ENCODE measurements around the gene VWF.
"Not testable (repeated sequence)": the region's sequence is repeated elsewhere in the genome, so short reads cannot be mapped to it uniquely, and the experiment has no call there.

Gene VWF

DNA sequence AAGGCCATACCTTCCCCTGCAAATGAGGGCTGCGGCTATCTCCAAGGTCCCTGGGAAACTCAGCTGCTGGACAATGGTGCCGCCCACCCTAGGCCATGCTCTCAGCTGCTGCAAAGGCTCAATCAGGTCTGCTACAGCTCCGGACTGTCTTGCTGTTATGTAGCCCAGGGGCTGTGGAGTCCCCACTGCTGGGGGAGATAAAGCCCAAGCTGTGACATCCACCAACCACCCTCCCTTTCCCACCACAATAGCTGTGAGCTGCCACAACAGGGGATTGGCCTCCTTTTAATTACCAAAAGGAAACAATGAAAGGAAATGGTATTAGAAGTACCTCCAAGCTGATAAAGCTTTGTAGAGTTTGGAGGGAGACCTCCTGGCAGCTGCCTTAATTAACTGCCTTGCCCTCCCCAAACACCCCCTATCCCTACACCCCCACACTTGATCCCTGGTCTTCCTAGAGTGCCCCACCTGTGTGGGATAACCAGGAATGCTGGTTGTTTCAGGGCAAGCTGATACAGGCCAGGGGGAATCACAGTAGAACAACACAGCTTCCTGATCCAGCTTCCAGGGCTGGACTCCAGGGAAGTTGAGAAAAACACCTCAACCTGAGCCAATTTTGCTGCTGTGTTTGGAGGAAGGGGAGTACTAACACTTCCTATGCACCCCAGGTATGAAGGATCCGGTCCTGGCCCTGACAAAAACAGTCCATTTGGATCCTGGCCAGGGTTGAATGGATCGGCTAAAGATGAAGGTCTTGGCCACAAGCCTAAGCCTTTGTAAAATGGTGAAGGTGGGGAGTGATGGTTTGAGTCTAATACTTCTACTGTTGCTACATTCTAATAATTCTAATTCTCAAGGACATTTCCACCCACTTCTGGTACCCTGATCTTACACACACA is at the start of gene VWF:
VWF (minus strand) TSS at position 260 of the 899 bp plus-strand sequence. CDS start 1,474 bp downstream, outside the sequence.
- no peak for DNase-seq

- DNase-seq: no peak
Measured at GRCh38 chr12:6172862-6173261, 48.4 kb upstream of the VWF start.

DNA sequence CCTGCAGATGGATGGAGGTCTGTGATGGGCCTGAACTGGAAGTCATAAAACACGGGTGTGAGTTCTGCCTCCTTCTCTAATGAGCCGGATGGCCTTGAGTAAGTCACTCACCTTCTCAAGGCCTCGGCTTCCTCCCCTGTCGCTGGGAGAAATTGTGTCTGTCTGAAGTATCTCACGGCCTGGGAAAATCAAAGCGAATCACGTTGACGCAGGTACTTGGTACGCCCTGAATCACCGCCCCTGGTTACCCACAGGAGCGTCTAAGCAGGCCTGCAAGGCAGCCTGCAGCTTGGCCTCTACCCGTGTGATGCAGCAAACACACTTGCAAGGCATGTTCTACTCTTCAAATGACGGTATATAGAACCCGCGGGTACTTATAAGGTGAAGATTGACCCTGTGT is 47.6 kb upstream of the VWF start:
- DNase-seq: no peak

GRCh38 chr12:6171409-6172015 is 47.0 kb upstream of the VWF start:
- DNase-seq: no peak

- DNase-seq: peak; percentile 97
Measured at GRCh38 chr12:6167327-6168280, 43.1 kb upstream of the VWF start.

GRCh38 chr12:6166808-6167207 is 42.3 kb upstream of the VWF start:
- DNase-seq: no peak

- peak; percentile 7 for DNase-seq
Measured at GRCh38 chr12:6165395-6165794, 40.9 kb upstream of the VWF start.

DNA sequence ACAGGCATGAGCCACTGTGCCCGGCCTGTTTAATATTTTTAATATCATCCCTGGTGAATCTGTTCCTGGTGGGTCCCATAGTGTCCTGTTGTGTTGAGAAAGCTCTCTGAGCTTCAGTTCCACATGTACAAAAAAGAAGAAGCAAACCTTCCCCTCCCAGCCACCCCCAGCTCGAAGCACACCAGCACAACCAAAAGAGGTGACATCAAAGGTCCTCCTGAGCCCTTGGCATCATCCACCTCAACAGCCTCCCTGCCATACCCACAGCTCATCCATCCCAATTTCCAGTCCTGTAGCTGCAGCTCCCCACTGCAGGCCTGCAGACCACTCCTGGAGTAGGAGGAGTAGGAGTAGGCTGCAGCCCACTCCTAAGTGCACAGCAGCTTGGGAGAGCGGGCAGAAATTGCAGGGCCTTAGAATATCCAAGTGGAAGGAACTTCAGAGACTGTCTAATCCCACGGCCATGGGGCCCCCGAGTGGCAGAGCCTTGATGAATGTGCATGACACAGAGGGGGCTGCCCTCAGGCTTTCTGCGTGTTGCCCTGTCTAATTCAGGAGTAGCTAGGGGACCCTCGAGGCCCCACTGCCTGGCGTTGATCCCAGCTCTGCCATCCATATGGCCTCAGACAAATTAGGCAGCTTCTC is 39.1 kb upstream of the VWF start:
- DNase-seq: no peak

- DNase-seq: peak; percentile 51
Measured at GRCh38 chr12:6161124-6161882, 36.8 kb upstream of the VWF start.

- not testable (repeated sequence) for DNase-seq
Measured at GRCh38 chr12:6160049-6160649, 35.7 kb upstream of the VWF start.

DNA sequence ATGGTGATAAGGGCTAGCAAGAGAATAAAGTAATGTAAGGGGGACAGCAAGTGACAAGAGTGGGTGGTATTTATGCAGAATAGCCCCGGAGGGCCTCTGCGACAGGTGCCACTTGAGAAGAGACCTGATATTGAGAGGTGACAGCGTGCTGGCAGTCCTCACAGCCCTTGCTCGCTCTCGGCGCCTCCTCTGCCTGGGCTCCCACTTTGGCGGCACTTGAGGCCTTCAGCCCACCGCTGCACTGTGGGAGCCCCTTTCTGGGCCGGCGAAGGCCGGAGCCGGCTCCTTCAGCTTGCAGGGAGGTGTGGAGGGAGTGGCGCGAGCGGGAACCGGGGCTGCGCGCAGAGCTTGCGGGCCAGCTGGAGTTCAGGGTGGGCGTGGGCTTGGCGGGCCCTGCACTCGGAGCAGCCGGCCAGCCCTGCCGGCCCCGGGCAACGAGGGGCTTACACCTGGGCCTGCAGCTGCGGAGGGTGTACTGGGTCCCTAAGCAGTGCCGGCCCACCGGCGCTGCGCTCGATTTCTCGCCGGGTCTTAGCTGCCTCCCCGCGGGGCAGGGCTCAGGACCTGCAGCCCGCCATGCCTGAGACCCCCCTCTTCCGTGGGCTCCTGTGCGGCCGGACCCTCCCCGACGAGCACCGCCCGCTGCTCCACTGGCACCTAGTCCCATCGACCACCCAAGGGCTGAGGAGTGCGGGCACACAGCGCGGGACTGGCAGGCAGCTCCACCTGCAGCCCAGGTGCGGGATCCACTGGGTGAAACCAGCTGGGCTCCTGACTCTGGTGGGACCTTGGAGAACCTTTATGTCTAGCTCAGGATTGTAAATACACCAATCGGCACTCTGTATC is 34.9 kb upstream of the VWF start:
- not testable (repeated sequence) for DNase-seq

- DNase-seq: no peak
Measured at GRCh38 chr12:6158749-6159148, 34.3 kb upstream of the VWF start.

- DNase-seq: no peak
Measured at GRCh38 chr12:6158255-6158654, 33.8 kb upstream of the VWF start.

DNA sequence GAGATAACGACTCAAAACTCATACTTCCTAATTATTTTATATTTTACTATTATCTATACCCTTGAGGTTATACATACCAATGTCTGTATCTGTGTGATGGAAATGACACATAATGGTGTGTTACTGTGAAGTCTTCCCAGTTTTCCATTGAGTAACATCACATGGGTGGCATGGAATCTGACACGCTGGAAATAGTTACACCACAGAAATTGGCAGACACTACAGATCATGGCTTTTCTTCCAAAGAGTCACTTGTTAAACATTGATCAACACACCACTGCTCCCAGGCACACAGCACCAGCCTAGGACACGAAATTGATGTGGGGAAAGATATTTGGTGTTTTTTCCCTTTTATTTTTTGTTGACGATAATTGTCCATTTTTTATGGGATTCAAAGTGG is 33.0 kb upstream of the VWF start:
- no peak for DNase-seq

DNA sequence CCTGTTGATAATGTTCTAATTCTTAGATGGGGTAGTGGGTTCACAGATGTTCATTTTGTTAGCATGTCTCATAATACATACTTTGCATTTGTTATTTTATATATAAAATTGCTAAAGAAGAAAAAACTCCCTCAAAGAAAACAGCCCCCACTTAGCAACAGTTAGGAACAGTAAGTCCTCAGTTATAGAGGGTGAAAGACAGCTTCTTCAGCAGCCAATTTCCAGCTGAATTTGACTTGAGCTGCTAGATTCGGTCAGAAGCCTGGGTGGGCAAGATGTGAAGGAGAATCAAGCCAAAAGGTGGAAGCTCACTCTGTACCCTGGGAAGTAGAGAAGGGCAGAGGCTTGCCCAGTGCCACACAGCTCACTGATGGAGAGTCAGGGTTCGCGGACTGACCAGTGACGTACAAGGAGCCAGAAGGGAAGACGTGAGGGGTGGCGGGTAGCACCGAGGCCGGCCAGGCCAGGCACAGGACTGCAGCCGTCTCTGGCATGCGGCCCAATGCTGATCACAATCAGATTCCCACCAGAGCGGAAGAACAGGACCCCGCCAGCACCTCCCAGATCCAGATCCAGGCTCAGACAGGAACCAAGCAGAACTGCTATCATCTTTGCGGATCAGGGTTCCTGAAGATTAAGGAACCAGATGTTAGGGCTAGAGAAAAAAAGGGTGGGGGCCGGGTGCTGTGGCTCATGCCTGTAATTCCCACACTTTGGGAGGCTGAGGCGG is 30.4 kb upstream of the VWF start:
- DNase-seq: no peak

DNA sequence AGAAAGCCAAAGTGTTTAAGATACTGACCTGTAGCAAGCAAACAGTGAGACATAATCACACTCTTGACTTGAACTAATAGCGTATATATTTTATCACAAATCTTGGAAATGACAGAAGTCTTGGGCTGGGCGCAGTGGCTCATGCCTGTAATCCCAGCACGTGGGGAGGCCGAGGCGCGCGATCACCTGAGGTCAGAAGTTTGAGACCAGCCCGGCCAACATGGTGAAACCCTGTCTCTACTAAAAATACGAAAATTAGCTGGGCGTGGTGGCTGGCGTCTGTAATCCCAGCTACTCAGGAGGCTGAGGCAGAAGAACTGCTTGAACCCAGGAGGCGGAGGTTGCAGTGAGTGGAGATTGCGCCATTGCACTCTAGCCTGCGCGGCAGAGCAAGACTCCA is 24.3 kb upstream of the VWF start:
- DNase-seq: not testable (repeated sequence)

DNA sequence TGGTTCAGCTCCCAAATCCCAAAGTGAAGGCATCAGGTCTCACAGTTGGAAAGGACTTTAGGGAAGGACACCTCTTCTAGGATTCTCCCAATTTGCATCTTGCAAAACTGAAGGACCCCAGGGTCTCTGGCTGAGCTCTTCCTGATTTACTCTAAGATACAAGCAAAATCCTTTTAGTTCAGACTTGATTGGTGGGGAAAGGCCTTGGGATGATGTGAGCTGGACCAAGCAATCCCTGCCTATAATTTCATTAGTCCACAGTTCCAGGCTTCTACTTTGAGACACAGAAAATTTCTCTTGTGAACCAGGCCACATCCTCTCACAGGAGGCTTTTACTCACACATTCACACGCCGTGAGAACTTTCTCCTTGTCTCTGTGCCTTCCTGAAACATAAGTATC is 23.6 kb upstream of the VWF start:
- no peak for DNase-seq

GRCh38 chr12:6146951-6147350 is 22.5 kb upstream of the VWF start:
- no peak for DNase-seq

DNA sequence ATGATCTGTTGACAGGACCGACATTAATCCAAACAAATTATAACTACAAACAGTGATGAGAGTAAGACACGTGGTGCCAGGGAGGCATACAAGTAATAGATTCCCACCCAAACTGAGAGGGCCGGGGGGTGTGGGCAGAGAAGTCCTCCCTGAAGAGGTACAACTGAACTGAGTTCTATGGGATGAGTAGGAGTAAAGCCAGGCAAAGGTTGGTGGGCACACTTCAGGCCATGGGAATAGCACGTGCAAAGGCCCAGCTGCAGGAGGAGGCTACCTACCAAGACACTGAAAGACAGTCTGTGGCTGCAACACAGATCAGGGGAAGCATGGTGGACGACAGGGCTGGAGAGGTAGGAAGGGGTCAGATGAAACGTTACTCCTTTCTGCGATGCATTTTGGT is 22.0 kb upstream of the VWF start:
- no peak for DNase-seq

DNA sequence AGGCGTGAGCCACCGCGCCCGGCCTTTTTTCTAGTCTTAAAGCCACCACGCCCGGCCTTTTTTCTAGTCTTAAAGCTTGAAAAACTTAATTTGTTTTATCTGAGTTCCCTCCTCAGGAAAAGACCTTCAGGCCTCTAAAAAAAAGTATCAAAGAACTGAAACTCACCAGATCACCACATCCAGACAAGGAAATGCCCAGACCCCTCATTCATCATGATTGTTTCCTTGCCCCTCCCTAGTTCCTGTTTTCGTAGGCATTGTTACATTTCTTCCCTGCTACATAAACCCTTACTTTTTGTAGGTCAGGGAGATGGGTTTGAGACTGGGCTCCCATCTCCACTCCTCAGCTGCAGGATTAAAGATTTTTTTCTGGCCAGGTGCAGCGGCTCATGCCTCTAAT is 21.1 kb upstream of the VWF start:
- no peak for DNase-seq
